Dendritic cell treated with granulocyte-macrophage colony-stimulating factor and Interleukin-4, amounts not matched to agents 40 ng/mL and 50 ng/mL, for 4 days (primary cell): ENCODE measurements around the gene DYNC1I2.

Source experiments
- H3K27ac Mint-ChIP-seq: one replicate; pipeline ENCODE4 v1.8.0; 2022; ENCODE audit warnings: mild to moderate bottlenecking, mixed read lengths
- H3K27me3 Mint-ChIP-seq: one replicate; pipeline ENCODE4 v1.8.0; 2022; ENCODE audit warnings: mild to moderate bottlenecking, mixed read lengths
- H3K36me3 Mint-ChIP-seq: one replicate; pipeline ENCODE4 v1.8.0; 2022; ENCODE audit warnings: low read depth, mixed read lengths
- H3K4me1 Mint-ChIP-seq: one replicate; pipeline ENCODE4 v1.8.0; 2022; ENCODE audit warnings: low read depth, mixed read lengths
- H3K4me3 Mint-ChIP-seq: one replicate; pipeline ENCODE4 v1.8.0; 2022; ENCODE audit warnings: mild to moderate bottlenecking, moderate library complexity, mixed read lengths
- H3K9me3 Mint-ChIP-seq: one replicate; pipeline ENCODE4 v1.8.0; 2022; ENCODE audit warnings: mixed read lengths
- intact Hi-C: fragments of 100-400 bp; cut with micrococcal nuclease; formaldehyde crosslinking; loops from one replicate; pipeline ENCODE4 v1.15.0; 2022

The DYNC1I2 gene

GRCh38 chr2:171687287-171688128 lies at the start of gene DYNC1I2:
TSS of gene DYNC1I2 (plus strand) at chr2:171687469. CDS start at chr2:171690156, 2,687 bp downstream.
- peak within 1 kb of the TSS; percentile 97 for H3K27ac Mint-ChIP-seq
- H3K4me1 Mint-ChIP-seq, result peaks cover 21% of the 10 kb centered on the region
- H3K4me3 Mint-ChIP-seq, result peak within 1 kb of the TSS; percentile 89
- no peaks in the 10 kb centered on the region for H3K9me3 Mint-ChIP-seq
- H3K27me3 Mint-ChIP-seq, result peaks cover 3% of the 10 kb centered on the region
- intact Hi-C loops, result loop anchor here (5.0 kb wide), 1 partner anchor 870 kb away; the partner anchor contains the start of gene PDK1
- H3K36me3 Mint-ChIP-seq, result peaks cover 24% of the 10 kb centered on the region

GRCh38 chr2:171651667-171652415 lies 35.4 kb upstream of the DYNC1I2 start:
- Mint-ChIP-seq H3K27ac (no peak overlapping the region), H3K27me3 (peaks cover 2% of the 10 kb centered on the region)

GRCh38 chr2:171652416-171652785 lies 34.9 kb upstream of the DYNC1I2 start:
- H3K36me3 Mint-ChIP-seq, result no peaks in the 10 kb centered on the region
- H3K4me3 Mint-ChIP-seq, result no peak overlapping the region
- peaks cover 4% of the 10 kb centered on the region for H3K27me3 Mint-ChIP-seq
- H3K27ac Mint-ChIP-seq, result no peak overlapping the region
- intact Hi-C loops, result no loop called here
- H3K4me1 Mint-ChIP-seq, result peaks cover 10% of the 10 kb centered on the region
- peaks cover 11% of the 10 kb centered on the region for H3K9me3 Mint-ChIP-seq

More at GRCh38 chr2:171651667-171652415, 35.4 kb upstream of the DYNC1I2 start:
- Mint-ChIP-seq H3K36me3 (no peaks in the 10 kb centered on the region), H3K4me1 (peaks cover 10% of the 10 kb centered on the region), H3K9me3 (peaks cover 11% of the 10 kb centered on the region), H3K4me3 (no peak overlapping the region)
- intact Hi-C loops, result no loop called here

GRCh38 chr2:171655586-171655985 lies 31.7 kb upstream of the DYNC1I2 start:
- no peak overlapping the region for H3K4me3 Mint-ChIP-seq
- H3K4me1 Mint-ChIP-seq, result peaks cover 10% of the 10 kb centered on the region
- peaks cover 4% of the 10 kb centered on the region for H3K27me3 Mint-ChIP-seq
- no peaks in the 10 kb centered on the region for H3K36me3 Mint-ChIP-seq
- intact Hi-C loops, result no loop called here
- no peak overlapping the region for H3K27ac Mint-ChIP-seq
- peaks cover 11% of the 10 kb centered on the region for H3K9me3 Mint-ChIP-seq

- H3K4me1 Mint-ChIP-seq, result no peaks in the 10 kb centered on the region
- H3K27ac Mint-ChIP-seq, result no peak overlapping the region
- H3K9me3 Mint-ChIP-seq, result no peaks in the 10 kb centered on the region
- no peaks in the 10 kb centered on the region for H3K36me3 Mint-ChIP-seq
- no peak overlapping the region for H3K4me3 Mint-ChIP-seq
- peaks cover 2% of the 10 kb centered on the region for H3K27me3 Mint-ChIP-seq
- intact Hi-C loops, result no loop called here
Observed at GRCh38 chr2:171667041-171667440, 20.2 kb upstream of the DYNC1I2 start.

GRCh38 chr2:171668183-171668582 lies 19.1 kb upstream of the DYNC1I2 start:
- intact Hi-C loops, result no loop called here
- no peaks in the 10 kb centered on the region for H3K36me3 Mint-ChIP-seq

GRCh38 chr2:171669121-171669520 lies 18.1 kb upstream of the DYNC1I2 start:
- no peak overlapping the region for H3K4me3 Mint-ChIP-seq
- no peaks in the 10 kb centered on the region for H3K4me1 Mint-ChIP-seq
- intact Hi-C loops, result no loop called here
- no peaks in the 10 kb centered on the region for H3K36me3 Mint-ChIP-seq
- peaks cover 2% of the 10 kb centered on the region for H3K27me3 Mint-ChIP-seq
- no peaks in the 10 kb centered on the region for H3K9me3 Mint-ChIP-seq
- H3K27ac Mint-ChIP-seq, result no peak overlapping the region

More at GRCh38 chr2:171668183-171668582, 19.1 kb upstream of the DYNC1I2 start:
- H3K4me1 Mint-ChIP-seq, result no peaks in the 10 kb centered on the region
- no peak overlapping the region for H3K4me3 Mint-ChIP-seq
- no peaks in the 10 kb centered on the region for H3K9me3 Mint-ChIP-seq
- H3K27me3 Mint-ChIP-seq, result peaks cover 2% of the 10 kb centered on the region
- no peak overlapping the region for H3K27ac Mint-ChIP-seq

- Mint-ChIP-seq H3K27me3 (peaks cover 2% of the 10 kb centered on the region), H3K36me3 (no peaks in the 10 kb centered on the region), H3K4me1 (no peaks in the 10 kb centered on the region), H3K4me3 (no peak overlapping the region), H3K27ac (no peak overlapping the region), H3K9me3 (no peaks in the 10 kb centered on the region)
- intact Hi-C loops, result no loop called here
Observed at GRCh38 chr2:171670655-171671054, 16.6 kb upstream of the DYNC1I2 start.

- no peaks in the 10 kb centered on the region for H3K36me3 Mint-ChIP-seq
- H3K9me3 Mint-ChIP-seq, result no peaks in the 10 kb centered on the region
- H3K27ac Mint-ChIP-seq, result no peak overlapping the region
- peaks cover 2% of the 10 kb centered on the region for H3K27me3 Mint-ChIP-seq
- intact Hi-C loops, result no loop called here
- no peaks in the 10 kb centered on the region for H3K4me1 Mint-ChIP-seq
- H3K4me3 Mint-ChIP-seq, result no peak overlapping the region
Observed at GRCh38 chr2:171671867-171672266, 15.4 kb upstream of the DYNC1I2 start.

GRCh38 chr2:171673905-171674304 lies 13.4 kb upstream of the DYNC1I2 start:
- Mint-ChIP-seq H3K36me3 (no peaks in the 10 kb centered on the region), H3K4me3 (no peak overlapping the region), H3K9me3 (no peaks in the 10 kb centered on the region), H3K27ac (no peak overlapping the region), H3K27me3 (no peaks in the 10 kb centered on the region), H3K4me1 (no peaks in the 10 kb centered on the region)
- intact Hi-C loops, result no loop called here

GRCh38 chr2:171675810-171676345 lies 11.4 kb upstream of the DYNC1I2 start:
- no peaks in the 10 kb centered on the region for H3K9me3 Mint-ChIP-seq
- no peaks in the 10 kb centered on the region for H3K36me3 Mint-ChIP-seq
- no peak overlapping the region for H3K27ac Mint-ChIP-seq
- intact Hi-C loops, result loop anchor here (5.0 kb wide), 1 partner anchor 79 kb away; no protein-coding TSS in a partner anchor
- no peaks in the 10 kb centered on the region for H3K4me1 Mint-ChIP-seq
- no peaks in the 10 kb centered on the region for H3K27me3 Mint-ChIP-seq
- H3K4me3 Mint-ChIP-seq, result no peak overlapping the region

GRCh38 chr2:171678619-171679018 lies 8.7 kb upstream of the DYNC1I2 start:
- H3K4me1 Mint-ChIP-seq, result no peaks in the 10 kb centered on the region
- H3K4me3 Mint-ChIP-seq, result no peak overlapping the region
- no peaks in the 10 kb centered on the region for H3K36me3 Mint-ChIP-seq
- H3K9me3 Mint-ChIP-seq, result no peaks in the 10 kb centered on the region
- H3K27me3 Mint-ChIP-seq, result peaks cover 5% of the 10 kb centered on the region
- no peak overlapping the region for H3K27ac Mint-ChIP-seq
- intact Hi-C loops, result loop anchor here (5.0 kb wide), 1 partner anchor 81 kb away; no protein-coding TSS in a partner anchor

GRCh38 chr2:171688129-171688465 lies 828 bp downstream of the DYNC1I2 start:
- Mint-ChIP-seq H3K27ac (peak overlapping the region; percentile 97), H3K36me3 (peaks cover 30% of the 10 kb centered on the region), H3K9me3 (no peaks in the 10 kb centered on the region), H3K4me1 (peaks cover 21% of the 10 kb centered on the region), H3K27me3 (peaks cover 2% of the 10 kb centered on the region), H3K4me3 (peak overlapping the region; percentile 89)
- intact Hi-C loops, result loop anchor here (5.0 kb wide), 1 partner anchor 869 kb away; the partner anchor contains the start of gene PDK1

- Mint-ChIP-seq H3K27ac (no peak overlapping the region), H3K27me3 (no peaks in the 10 kb centered on the region), H3K4me3 (no peak overlapping the region), H3K36me3 (peaks cover 65% of the 10 kb centered on the region), H3K9me3 (no peaks in the 10 kb centered on the region), H3K4me1 (peaks cover 16% of the 10 kb centered on the region)
- intact Hi-C loops, result no loop called here
Observed at GRCh38 chr2:171692331-171692730, 5.1 kb downstream of the DYNC1I2 start.
